HG03280 (cell line): ENCODE measurements around the gene RASAL2.

ENCODE experiments used
- ATAC-seq: cut with Tn5 transposase; IDR thresholded peaks from one replicate; pipeline ENCODE4 v1.9.1; 2021; ENCODE audit warnings: mild to moderate bottlenecking, moderate library complexity; ENCODE audit not compliant: unreplicated experiment

The RASAL2 gene

DNA sequence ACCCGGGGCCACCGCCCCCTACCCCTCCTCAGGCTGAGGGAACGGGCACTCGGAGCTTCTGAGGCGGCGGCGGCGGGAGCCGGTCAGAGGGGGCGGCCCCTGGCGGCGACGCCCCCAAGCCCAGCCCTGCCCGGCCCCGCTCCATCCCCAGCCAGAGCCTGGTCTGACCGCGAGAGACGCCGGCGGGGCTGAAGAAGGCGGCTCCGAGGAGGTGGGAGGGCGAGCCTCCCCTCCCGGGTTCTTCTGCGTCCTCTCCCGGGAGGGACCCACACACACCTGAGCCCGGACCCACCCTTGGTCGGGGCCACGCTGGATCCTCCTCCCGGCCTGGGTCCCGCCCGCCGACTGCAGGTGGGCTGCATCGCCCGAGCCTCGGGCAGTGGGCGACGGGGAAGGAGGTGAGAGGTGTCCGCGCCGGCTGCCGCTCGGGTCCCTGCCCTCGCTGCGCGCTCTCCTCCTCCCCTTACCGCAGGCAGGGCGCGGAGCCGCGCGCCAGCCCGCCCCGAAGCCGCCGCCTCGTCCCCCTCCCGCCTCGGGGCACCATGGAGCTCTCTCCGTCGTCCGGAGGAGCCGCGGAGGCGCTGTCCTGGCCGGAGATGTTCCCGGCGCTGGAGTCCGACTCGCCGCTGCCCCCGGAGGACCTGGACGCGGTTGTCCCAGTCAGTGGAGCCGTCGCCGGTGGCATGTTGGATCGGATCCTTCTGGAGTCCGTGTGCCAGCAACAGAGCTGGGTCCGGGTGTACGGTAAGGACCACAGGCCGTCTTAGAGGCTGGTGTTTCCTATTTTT lies at the start of gene RASAL2:
Gene RASAL2, plus strand, starts transcription at position 154 of the 788 bp plus-strand sequence. Its CDS starts 389 bp downstream, at position 543.
- ATAC-seq: peak; percentile 47

DNA sequence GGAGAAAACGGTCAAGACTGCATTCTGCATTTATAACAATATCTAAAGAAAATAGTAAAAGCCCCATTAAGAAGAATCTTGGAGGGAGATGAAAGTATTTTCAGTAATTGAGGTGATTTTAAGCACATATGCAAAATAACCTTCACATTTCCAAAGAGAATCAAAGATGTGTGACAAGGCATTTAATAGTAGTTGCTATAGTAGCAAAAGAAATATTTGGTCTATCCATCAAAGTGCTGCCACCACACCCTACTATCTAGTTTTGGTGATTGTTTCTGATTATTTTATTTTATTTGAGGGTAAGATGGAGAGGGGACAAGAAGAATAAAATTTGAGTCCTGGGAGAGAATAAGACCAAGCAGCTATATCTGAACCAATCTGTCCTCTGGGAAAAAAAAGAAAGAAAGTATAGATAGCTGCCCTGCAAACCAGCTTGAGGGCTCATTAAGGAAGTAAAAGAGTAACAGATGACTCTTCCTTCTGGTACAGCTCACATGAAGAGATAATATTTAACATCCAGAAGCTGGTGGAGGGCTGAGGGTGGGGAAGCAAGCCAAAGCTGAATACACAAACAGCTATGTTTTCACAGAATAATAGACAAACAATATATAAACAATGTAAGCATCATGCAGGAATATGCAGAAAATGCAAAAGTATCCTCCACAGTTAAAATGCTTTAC lies 47.2 kb upstream of the RASAL2 start:
- ATAC-seq: no peak

DNA sequence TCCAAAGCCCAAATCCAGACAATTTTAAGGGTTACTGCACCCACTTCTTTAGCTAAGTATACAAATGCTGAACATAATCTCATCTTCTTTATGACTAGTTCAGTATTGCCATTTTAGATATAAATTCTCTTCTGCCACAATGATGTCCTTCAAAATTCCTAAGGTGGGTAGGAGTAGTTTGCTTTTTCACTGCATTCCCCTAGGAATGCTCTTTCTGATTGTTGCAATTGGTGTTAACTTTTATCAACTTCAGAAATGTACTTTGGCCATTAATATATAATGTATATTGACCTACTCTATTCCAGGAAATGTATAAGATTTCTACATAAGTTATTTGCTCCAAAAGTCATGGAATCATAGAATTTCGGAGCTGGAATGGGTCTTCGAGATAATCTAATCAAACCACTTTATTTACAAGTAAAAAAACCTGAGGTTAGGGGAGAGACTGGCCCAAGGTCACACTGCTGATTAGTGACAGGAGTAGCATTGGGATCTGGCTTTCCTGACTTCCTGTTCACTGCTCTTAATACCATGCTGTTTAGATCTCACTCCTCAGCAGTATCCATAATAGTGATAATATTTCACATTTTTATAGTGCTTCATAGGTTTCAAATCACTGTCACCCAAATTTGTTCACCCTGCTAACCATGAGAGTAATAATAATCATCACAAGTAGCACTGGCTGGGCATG lies 46.4 kb upstream of the RASAL2 start:
- ATAC-seq: no peak

- ATAC-seq: no peak
Observed at GRCh38 chr1:178048426-178048825, 45.5 kb upstream of the RASAL2 start.

DNA sequence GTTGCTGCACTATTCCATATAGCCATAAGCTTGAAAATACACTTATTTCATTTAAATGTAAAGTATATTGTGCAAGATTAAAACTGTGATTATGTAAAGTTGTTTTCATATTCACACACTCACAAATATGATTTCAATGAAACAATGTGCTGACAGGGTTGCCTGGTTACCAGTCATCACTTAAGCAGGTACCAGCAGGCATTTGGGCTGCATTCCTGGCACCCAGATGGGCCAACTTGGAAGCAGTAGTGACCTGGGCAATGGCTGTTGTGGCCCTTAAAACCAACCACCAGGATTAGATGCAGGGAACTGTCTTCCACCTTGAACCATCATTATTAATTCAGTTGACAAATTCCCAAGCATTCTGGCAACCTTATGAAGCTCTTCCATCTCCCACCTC lies 45.0 kb upstream of the RASAL2 start:
- no peak for ATAC-seq

GRCh38 chr1:178050084-178050483 lies 43.8 kb upstream of the RASAL2 start:
- ATAC-seq: no peak

GRCh38 chr1:178051071-178051470 lies 42.8 kb upstream of the RASAL2 start:
- no peak for ATAC-seq

- no peak for ATAC-seq
Observed at GRCh38 chr1:178052650-178053461, 41.0 kb upstream of the RASAL2 start.

- no peak for ATAC-seq
Observed at GRCh38 chr1:178055093-178055492, 38.8 kb upstream of the RASAL2 start.

DNA sequence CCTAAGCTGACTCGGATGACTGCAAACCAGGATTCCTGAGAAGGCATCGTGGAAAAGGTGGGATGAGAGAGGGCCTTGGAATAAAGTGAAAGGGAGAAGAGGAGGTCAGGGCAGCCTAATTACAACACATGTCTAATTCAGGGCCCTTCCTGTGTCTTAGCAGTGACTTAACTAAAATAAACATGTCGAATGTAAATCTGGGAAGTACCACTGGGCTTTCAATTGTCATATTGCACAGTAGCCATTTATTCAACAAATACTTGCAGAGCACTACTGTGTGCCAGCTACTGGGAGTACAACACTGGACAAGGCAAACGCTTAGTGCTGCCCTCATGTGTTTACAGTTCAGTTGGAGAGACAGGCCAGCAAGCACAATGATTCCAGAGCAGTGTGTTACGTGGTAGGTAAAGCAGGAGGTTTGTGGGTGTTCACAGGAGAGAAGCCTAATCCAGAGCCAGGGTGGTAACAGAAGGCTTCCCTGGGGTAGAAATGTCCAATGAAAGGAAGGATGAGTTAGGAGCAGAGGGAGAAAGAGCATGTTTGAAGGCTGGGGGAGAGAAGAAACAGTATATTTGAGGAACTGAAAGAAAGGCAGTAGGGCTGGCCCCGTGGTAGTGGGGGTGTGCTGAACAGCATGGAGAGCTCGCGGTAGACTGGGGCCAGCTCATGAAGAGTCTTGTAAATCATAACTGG lies 38.0 kb upstream of the RASAL2 start:
- peak; percentile 90 for ATAC-seq

- no peak for ATAC-seq
Observed at GRCh38 chr1:178057141-178057765, 36.7 kb upstream of the RASAL2 start.

- no peak for ATAC-seq
Observed at GRCh38 chr1:178057912-178058534, 35.9 kb upstream of the RASAL2 start.

DNA sequence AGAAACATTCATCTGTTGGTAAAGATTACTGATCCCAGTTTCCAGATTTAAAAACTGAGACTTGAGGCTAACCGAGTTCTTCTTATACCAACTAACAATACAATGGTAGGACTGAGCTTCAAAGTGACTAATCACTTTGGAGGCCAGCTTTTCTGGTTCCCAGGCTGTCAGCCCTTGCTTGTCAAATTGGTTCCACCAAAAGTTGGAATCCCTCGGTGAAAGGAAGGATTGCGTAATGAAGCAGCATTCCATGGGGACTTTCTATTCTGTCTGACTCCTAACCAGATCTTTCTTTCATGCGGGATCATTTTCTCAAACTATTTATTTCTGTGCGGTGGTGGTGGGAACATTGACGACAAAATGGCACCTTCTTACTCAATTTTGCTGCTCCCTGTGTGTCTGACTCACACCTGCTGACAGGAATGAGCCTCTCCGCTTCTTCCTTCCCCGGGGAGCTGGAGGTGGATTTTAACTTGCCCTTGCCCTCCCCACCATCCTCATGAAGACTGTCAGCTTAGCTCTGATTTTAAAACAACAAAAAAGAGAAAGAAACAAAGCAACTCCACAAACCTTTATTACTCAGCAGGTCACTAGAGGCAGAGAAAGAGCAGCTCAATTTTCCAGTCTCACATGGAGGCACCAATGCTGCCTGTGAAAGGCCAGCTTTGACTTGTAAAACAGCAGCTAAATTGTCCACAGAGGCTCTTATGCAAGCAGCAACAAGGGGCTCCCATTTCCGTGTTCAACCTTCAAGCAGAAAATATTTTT lies 32.9 kb upstream of the RASAL2 start:
- ATAC-seq: no peak

DNA sequence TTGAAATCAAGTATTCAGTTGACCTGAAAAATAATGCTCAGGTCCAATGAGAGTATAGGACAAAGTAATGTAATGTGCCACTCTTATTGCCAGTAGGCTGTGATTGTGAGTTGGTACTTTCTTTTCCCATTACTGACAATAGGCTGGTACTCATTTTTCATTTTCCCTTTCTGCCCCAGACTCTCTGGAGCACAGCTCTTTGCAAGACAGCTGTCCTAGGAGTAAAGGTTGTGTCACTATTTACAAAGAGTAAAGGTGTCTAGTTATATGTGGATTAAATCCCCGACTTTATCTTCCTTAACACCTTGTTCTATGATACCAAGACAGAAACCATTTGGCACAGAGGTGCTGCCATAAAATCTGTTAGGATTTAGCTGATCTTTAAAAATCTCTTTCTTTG lies 32.3 kb upstream of the RASAL2 start:
- ATAC-seq: no peak

DNA sequence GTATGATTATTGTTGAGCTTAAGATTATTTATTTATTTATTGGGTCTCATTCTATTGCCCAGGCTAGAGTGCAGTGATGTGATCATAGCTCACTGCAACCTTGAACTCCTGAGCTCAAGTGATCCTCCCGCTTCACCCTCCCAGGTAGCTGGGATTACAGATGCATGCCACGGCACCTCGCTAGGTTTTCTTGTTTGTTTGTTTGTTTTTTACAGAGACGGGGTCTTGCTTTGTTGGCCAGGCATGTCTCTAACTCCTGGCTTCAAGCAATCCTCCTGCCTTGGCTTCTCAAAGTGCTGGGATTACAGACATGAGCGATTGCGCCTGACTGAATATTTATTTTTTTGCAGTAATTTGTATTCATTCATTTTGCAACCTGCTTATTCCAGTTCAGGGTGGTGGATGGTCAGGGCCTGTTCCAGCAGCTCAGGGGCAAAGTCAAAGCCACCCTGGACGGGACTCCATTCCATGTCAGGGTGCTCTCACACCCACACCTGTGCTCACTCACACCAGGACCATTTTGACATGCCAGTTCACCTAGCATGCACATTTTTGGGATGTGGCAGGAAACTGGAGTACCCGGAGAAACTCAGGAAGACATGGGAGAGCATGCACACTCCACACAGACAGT lies 29.6 kb upstream of the RASAL2 start:
- ATAC-seq: no peak

DNA sequence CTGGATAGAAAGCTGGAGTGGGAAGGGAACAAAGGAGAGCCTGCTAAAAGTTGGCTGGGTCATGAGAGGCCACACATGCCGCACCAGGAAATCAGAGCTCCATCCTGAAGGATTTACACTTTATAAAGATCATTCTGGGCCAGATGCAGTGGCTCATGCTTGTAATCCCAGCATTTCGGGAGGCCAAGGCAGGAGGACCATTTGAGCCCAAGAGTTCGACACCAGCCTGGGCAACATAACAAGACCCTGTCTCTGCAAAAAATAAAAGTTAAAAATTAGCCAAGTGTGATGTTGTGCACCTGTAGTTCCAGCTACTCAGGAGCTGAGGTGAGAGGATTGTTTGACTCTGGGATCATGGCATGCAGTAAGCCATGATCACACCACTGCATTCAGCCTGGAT lies 28.7 kb upstream of the RASAL2 start:
- no peak for ATAC-seq

DNA sequence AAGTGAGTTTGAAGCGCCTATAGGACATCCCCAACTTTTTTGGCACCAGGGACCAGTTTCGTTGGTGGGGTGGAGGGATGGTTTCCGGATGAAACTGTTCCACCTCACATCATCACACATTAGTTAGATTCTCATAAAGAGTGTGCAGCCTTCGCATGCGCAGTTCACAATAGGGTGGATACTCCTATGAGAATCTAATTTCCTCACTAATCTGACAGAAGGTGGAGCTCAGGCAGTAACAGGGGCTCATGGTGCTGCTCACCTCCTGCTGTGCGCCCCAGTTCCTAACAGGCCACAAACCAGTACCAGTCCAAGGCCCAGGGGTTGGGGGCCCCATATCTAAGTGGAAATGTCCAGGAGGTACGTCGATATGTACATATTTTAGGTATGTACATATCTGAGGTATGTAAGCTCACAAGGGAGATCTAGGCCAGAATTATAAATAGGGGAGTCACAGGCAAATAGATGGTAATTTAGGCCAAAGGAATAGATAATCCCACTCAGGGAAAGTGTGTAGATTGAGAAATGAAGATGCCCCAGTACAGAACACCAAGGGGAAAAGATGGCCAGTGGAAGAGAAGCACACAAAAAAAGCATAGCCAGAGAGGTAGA lies 27.5 kb upstream of the RASAL2 start:
- ATAC-seq: no peak
